ENCODE measurements around the gene APOC4. TPM values are rescaled to one million over a fixed set of nuclear protein-coding genes. Genes with fewer than 3 reads are reported as not detected.
A peak's percentile ranks its signal among the peaks of the same experiment; 100 is the strongest.
"Not testable (repeated sequence)": the region's sequence is repeated elsewhere in the genome, so short reads cannot be mapped to it uniquely, and the experiment has no call there.

The APOC4 gene
- total RNA-seq, 3 donors from 2014 or later = not detected

- H3K27me3 Mint-ChIP-seq (ENCODE audit: low read depth) = peaks cover 50% of the 10 kb centered on the region
- H3K9me3 Mint-ChIP-seq = no peaks in the 10 kb centered on the region
- H3K4me3 Mint-ChIP-seq = no peak overlapping the region
- H3K4me1 Mint-ChIP-seq (ENCODE audit: low read depth) = peaks cover 7% of the 10 kb centered on the region
- ATAC-seq = no peak
- no peaks in the 10 kb centered on the region for H3K36me3 Mint-ChIP-seq (ENCODE audit: insufficient read depth)
- no peak for DNase-seq
Observed at GRCh38 chr19:44908836-44909261, 33.2 kb upstream of the APOC4 start.

DNA sequence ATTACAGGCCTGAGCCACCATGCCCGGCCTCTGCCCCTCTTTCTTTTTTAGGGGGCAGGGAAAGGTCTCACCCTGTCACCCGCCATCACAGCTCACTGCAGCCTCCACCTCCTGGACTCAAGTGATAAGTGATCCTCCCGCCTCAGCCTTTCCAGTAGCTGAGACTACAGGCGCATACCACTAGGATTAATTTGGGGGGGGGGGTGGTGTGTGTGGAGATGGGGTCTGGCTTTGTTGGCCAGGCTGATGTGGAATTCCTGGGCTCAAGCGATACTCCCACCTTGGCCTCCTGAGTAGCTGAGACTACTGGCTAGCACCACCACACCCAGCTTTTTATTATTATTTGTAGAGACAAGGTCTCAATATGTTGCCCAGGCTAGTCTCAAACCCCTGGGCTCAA is 32.3 kb upstream of the APOC4 start:
- Mint-ChIP-seq H3K9me3 (no peaks in the 10 kb centered on the region), H3K4me1 (ENCODE audit: low read depth) (peaks cover 11% of the 10 kb centered on the region), H3K27me3 (ENCODE audit: low read depth) (peaks cover 58% of the 10 kb centered on the region), H3K36me3 (ENCODE audit: insufficient read depth) (no peaks in the 10 kb centered on the region), H3K4me3 (no peak overlapping the region)
- DNase-seq = no peak
- no peak for ATAC-seq

DNA sequence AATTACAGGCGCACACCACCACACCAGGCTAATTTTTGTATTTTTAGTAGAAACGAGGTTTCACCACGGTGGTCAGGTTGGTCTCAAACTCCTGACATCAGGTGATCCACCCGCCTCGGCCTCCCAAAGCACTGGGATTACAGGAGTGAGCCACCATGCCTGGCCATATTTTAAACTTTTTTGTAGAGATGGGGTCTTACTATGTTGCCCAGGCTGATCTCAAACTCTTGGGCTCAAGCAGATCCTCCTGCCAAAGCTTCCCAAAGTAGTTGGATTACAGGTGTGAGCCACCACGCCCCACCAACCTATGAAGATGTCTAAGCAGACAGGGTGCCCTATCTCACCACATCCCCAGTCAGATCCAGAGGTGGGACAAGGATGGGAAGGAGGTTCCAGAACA is 30.1 kb upstream of the APOC4 start:
- not testable (repeated sequence) for DNase-seq; H3K36me3 Mint-ChIP-seq (ENCODE audit: insufficient read depth); H3K9me3 Mint-ChIP-seq; H3K4me3 Mint-ChIP-seq; H3K4me1 Mint-ChIP-seq (ENCODE audit: low read depth); ATAC-seq
- H3K27me3 Mint-ChIP-seq (ENCODE audit: low read depth) = peaks cover 42% of the 10 kb centered on the region

GRCh38 chr19:44912854-44913253 is 29.2 kb upstream of the APOC4 start:
- no peaks in the 10 kb centered on the region for H3K9me3 Mint-ChIP-seq
- no peak for DNase-seq
- peaks cover 38% of the 10 kb centered on the region for H3K27me3 Mint-ChIP-seq (ENCODE audit: low read depth)
- no peak overlapping the region for H3K4me3 Mint-ChIP-seq
- no peaks in the 10 kb centered on the region for H3K36me3 Mint-ChIP-seq (ENCODE audit: insufficient read depth)
- peaks cover 6% of the 10 kb centered on the region for H3K4me1 Mint-ChIP-seq (ENCODE audit: low read depth)
- ATAC-seq = no peak

GRCh38 chr19:44913512-44914432 is 28.3 kb upstream of the APOC4 start:
- not testable (repeated sequence) for DNase-seq; H3K9me3 Mint-ChIP-seq; H3K4me1 Mint-ChIP-seq (ENCODE audit: low read depth); ATAC-seq; H3K36me3 Mint-ChIP-seq (ENCODE audit: insufficient read depth)
- peaks cover 35% of the 10 kb centered on the region for H3K27me3 Mint-ChIP-seq (ENCODE audit: low read depth)
- H3K4me3 Mint-ChIP-seq = peak overlapping the region; percentile 88

DNA sequence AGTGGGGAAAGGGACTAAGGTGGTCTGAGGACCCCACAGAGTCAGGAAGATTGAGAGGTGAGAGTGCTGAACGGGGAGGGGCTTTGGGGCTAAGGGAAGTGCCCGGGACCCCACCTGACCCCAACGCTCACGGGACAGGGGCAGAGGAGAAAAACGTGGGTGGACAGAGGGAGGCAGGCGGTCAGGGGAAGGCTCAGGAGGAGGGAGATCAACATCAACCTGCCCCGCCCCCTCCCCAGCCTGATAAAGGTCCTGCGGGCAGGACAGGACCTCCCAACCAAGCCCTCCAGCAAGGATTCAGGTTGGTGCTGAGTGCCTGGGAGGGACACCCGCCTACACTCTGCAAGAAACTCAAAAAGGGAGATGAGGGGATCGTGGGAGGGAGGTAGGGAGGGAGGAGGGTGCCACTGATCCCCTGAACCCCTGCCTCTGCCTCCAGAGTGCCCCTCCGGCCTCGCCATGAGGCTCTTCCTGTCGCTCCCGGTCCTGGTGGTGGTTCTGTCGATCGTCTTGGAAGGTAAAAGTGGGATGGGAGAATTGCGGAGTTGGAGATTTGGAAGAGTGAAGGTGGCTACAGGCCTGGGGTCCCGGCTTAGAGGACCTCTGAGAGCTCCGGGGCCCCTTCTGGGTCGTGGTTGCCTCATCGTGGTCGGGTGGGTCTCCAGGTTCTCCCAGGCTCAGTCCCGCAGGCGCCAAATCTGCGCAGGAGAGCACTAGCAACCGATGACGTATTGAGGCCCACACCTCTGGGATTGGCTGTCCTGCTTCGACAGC is 27.4 kb upstream of the APOC4 start, which contains the start of gene APOC1:
APOC1 (plus strand) TSS at position 176 of the 774 bp plus-strand sequence; CDS start at position 460, 284 bp downstream.
- Mint-ChIP-seq H3K27me3 (ENCODE audit: low read depth) (peaks cover 31% of the 10 kb centered on the region), H3K4me3 (peak within 1 kb of the TSS; percentile 88)
- DNase-seq (peak; percentile 71), ATAC-seq (peak; percentile 97)
- H3K4me1 Mint-ChIP-seq (ENCODE audit: low read depth); H3K36me3 Mint-ChIP-seq (ENCODE audit: insufficient read depth); H3K9me3 Mint-ChIP-seq: not testable (repeated sequence)

GRCh38 chr19:44924243-44924725 is 17.8 kb upstream of the APOC4 start:
- Mint-ChIP-seq H3K4me3 (no peak overlapping the region), H3K27me3 (ENCODE audit: low read depth) (peaks cover 25% of the 10 kb centered on the region), H3K36me3 (ENCODE audit: insufficient read depth) (no peaks in the 10 kb centered on the region), H3K9me3 (no peaks in the 10 kb centered on the region), H3K4me1 (ENCODE audit: low read depth) (peaks cover 4% of the 10 kb centered on the region)
- ATAC-seq (no peak), DNase-seq (no peak)

GRCh38 chr19:44925114-44925891 is 16.7 kb upstream of the APOC4 start:
- Mint-ChIP-seq H3K36me3 (ENCODE audit: insufficient read depth) (no peaks in the 10 kb centered on the region), H3K4me1 (ENCODE audit: low read depth) (peaks cover 4% of the 10 kb centered on the region), H3K4me3 (no peak overlapping the region), H3K9me3 (no peaks in the 10 kb centered on the region), H3K27me3 (ENCODE audit: low read depth) (peaks cover 29% of the 10 kb centered on the region)
- ATAC-seq (no peak), DNase-seq (no peak)

DNA sequence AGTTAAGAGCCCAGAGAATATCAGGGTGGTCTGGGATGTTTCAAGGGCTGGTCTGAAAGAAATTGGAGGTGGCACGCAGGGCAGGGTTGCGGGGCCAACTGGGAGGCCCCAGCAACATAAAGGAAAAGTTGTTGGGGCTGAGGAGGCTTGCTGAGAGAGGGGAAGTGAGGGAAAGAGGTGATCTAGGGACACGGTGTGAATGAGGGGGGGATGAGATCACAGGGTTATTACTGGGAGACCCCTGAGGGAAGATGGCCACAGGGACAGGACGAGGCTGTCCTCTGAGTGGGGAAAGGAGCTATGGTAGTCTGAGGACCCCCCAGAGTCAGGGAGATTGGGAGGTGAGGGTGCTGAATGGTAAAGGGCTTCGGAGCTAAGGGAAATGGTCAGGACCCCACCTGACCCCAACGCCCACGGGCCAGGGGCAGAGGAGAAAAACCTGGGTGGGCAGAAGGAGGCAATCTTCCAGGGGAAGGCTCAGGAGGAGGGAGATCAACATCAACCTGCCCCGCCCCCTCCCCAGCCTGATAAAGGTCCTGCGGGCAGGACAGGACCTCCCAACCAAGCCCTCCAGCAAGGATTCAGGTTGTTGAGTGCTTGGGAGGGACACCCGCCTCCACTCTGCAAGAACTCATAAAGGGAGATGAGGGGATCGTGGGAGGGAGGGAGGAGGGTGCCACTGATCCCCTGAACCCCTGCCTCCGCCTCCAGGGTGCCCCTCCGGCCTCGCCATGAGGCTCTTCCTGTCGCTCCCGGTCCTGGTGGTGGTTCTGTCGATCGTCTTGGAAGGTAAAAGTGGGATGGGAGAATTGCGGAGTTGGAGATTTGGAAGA is 15.6 kb upstream of the APOC4 start:
- not testable (repeated sequence) for H3K36me3 Mint-ChIP-seq (ENCODE audit: insufficient read depth); H3K4me3 Mint-ChIP-seq; DNase-seq; H3K9me3 Mint-ChIP-seq; H3K4me1 Mint-ChIP-seq (ENCODE audit: low read depth)
- H3K27me3 Mint-ChIP-seq (ENCODE audit: low read depth) = peaks cover 29% of the 10 kb centered on the region
- peak in 1 of 2 donors; percentile 10 for ATAC-seq

GRCh38 chr19:44927746-44928145 is 14.3 kb upstream of the APOC4 start:
- Mint-ChIP-seq H3K9me3 (no peaks in the 10 kb centered on the region), H3K4me1 (ENCODE audit: low read depth) (peaks cover 4% of the 10 kb centered on the region), H3K27me3 (ENCODE audit: low read depth) (peaks cover 29% of the 10 kb centered on the region), H3K36me3 (ENCODE audit: insufficient read depth) (no peaks in the 10 kb centered on the region), H3K4me3 (no peak overlapping the region)
- no peak for DNase-seq
- no peak for ATAC-seq

DNA sequence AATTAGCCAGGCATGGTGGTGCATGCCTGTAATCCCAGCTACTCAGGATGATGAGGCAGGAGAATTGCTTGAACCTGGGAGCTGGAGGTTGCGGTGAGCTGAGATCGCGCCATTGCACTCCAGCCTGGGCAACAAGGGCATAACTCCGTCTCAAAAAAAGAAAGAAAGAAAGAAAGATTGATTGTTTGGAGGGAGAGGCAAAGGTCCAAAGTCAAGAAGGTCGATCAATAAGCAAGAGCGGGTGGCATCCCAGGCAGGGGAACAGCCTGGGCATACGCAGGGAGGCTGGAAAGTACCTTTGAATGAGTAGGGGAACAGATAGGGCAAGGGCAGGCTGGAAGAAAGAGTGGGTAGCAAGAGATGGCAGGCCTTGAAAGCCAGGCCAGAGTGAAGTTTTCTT is 11.9 kb upstream of the APOC4 start:
- H3K36me3 Mint-ChIP-seq (ENCODE audit: insufficient read depth) = no peaks in the 10 kb centered on the region

DNA sequence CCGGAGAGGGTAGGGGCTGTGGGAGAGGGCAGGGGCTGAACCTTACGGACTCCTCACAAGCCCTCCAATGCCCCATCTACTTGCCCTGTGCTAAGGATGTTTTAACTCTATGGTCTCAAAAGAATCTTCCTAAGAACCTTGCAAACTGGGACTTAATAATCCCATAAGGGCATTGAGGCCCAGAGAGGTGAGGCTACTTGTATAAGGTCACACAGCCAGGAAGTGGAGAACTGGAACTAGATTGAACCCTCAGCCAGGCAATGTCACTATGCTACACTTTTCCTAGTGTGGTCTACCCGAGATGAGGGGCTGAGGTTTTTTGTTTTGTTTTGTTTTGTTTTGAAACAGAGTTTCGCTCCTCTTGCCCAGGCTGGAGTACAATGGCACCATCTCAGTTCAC is 10.5 kb upstream of the APOC4 start:
- no peak for ATAC-seq
- H3K4me3 Mint-ChIP-seq = no peak overlapping the region
- H3K36me3 Mint-ChIP-seq (ENCODE audit: insufficient read depth) = no peaks in the 10 kb centered on the region
- peaks cover 12% of the 10 kb centered on the region for H3K27me3 Mint-ChIP-seq (ENCODE audit: low read depth)
- peaks cover 4% of the 10 kb centered on the region for H3K4me1 Mint-ChIP-seq (ENCODE audit: low read depth)
- no peaks in the 10 kb centered on the region for H3K9me3 Mint-ChIP-seq
- no peak for DNase-seq

More for the DNA sequence above, 11.9 kb upstream of the APOC4 start:
- no peak for DNase-seq
- no peak overlapping the region for H3K4me3 Mint-ChIP-seq
- H3K4me1 Mint-ChIP-seq (ENCODE audit: low read depth) = peaks cover 4% of the 10 kb centered on the region
- H3K27me3 Mint-ChIP-seq (ENCODE audit: low read depth) = peaks cover 23% of the 10 kb centered on the region
- ATAC-seq = no peak
- H3K9me3 Mint-ChIP-seq = no peaks in the 10 kb centered on the region

GRCh38 chr19:44939668-44940067 is 2.4 kb upstream of the APOC4 start:
- DNase-seq = no peak
- no peak overlapping the region for H3K4me3 Mint-ChIP-seq
- H3K36me3 Mint-ChIP-seq (ENCODE audit: insufficient read depth) = no peaks in the 10 kb centered on the region
- no peaks in the 10 kb centered on the region for H3K9me3 Mint-ChIP-seq
- no peak for ATAC-seq
- no peaks in the 10 kb centered on the region for H3K4me1 Mint-ChIP-seq (ENCODE audit: low read depth)
- H3K27me3 Mint-ChIP-seq (ENCODE audit: low read depth) = no peaks in the 10 kb centered on the region

Measured in activated T-cell treated with anti-CD3 and anti-CD28 coated beads, Interleukin-2, amount 50 U/mL, for 4 hours (primary cell).